ENCODE results near the gene ABT1.

The ABT1 gene

GRCh38 chr6:26613689-26614683 is 17.2 kb downstream of the ABT1 start:
- Histone ChIP-seq H3K36me3 (no peaks in the 10 kb centered on the region), H3K27ac (no peak overlapping the region), H3K4me3 (ENCODE audit: low read depth, low read length) (peak overlapping the region; percentile 29), H3K27me3 (ENCODE audit: insufficient read depth, low read depth, severe bottlenecking) (peaks cover 92% of the 10 kb centered on the region), H3K9me3 (ENCODE audit: severe bottlenecking) (peaks cover 14% of the 10 kb centered on the region)
- peak; percentile 33 for DNase-seq
- TF ChIP-seq CTCF (IDR thresholded peaks at IDR 0.05; ENCODE audit: low read depth, low read length), result no peak

GRCh38 chr6:26623339-26623859 is 26.6 kb downstream of the ABT1 start:
- H3K36me3 ChIP-seq, result no peaks in the 10 kb centered on the region
- no peak for DNase-seq
- no peak for TF ChIP-seq CTCF (IDR thresholded peaks at IDR 0.05; ENCODE audit: low read depth, low read length)
- H3K4me3 ChIP-seq (ENCODE audit: low read depth, low read length), result no peak overlapping the region
- H3K27me3 ChIP-seq (ENCODE audit: insufficient read depth, low read depth, severe bottlenecking), result peaks cover 42% of the 10 kb centered on the region
- H3K27ac ChIP-seq, result no peak overlapping the region
- H3K9me3 ChIP-seq (ENCODE audit: severe bottlenecking), result peaks cover 13% of the 10 kb centered on the region

GRCh38 chr6:26624557-26624956 is 27.8 kb downstream of the ABT1 start:
- Histone ChIP-seq H3K27me3 (ENCODE audit: insufficient read depth, low read depth, severe bottlenecking) (peaks cover 37% of the 10 kb centered on the region), H3K9me3 (ENCODE audit: severe bottlenecking) (peaks cover 13% of the 10 kb centered on the region), H3K36me3 (no peaks in the 10 kb centered on the region), H3K27ac (no peak overlapping the region), H3K4me3 (ENCODE audit: low read depth, low read length) (no peak overlapping the region)
- no peak for TF ChIP-seq CTCF (IDR thresholded peaks at IDR 0.05; ENCODE audit: low read depth, low read length)
- DNase-seq, result no peak

GRCh38 chr6:26627843-26628242 is 31.1 kb downstream of the ABT1 start:
- no peak overlapping the region for H3K4me3 ChIP-seq (ENCODE audit: low read depth, low read length)
- TF ChIP-seq CTCF (IDR thresholded peaks at IDR 0.05; ENCODE audit: low read depth, low read length), result no peak
- no peaks in the 10 kb centered on the region for H3K36me3 ChIP-seq
- H3K27ac ChIP-seq, result no peak overlapping the region
- peaks cover 13% of the 10 kb centered on the region for H3K9me3 ChIP-seq (ENCODE audit: severe bottlenecking)
- DNase-seq, result no peak
- peaks cover 8% of the 10 kb centered on the region for H3K27me3 ChIP-seq (ENCODE audit: insufficient read depth, low read depth, severe bottlenecking)

- TF ChIP-seq CTCF (IDR thresholded peaks at IDR 0.05; ENCODE audit: low read depth, low read length), result no peak
Measured at GRCh38 chr6:26629359-26629758, 32.6 kb downstream of the ABT1 start.

More at GRCh38 chr6:26629359-26629758, 32.6 kb downstream of the ABT1 start:
- Histone ChIP-seq H3K4me3 (ENCODE audit: low read depth, low read length) (no peak overlapping the region), H3K9me3 (ENCODE audit: severe bottlenecking) (peaks cover 8% of the 10 kb centered on the region), H3K27me3 (ENCODE audit: insufficient read depth, low read depth, severe bottlenecking) (peaks cover 6% of the 10 kb centered on the region), H3K27ac (no peak overlapping the region), H3K36me3 (no peaks in the 10 kb centered on the region)
- DNase-seq, result no peak
